Activated naive CD4-positive, alpha-beta T cell treated with anti-CD3 and anti-CD28 coated beads, Interleukin-2, amount 50 U/mL, for 24 hours (primary cell): Measurements from ENCODE around the gene FARS2.
"Not testable (repeated sequence)": the region's sequence is repeated elsewhere in the genome, so short reads cannot be mapped to it uniquely, and the experiment has no call there.

Experiments used
- H3K27ac Mint-ChIP-seq: one replicate; pipeline ENCODE4 v1.8.0; 2021; ENCODE audit warnings: mild to moderate bottlenecking, mixed read lengths
- H3K27me3 Mint-ChIP-seq: one replicate; pipeline ENCODE4 v1.8.0; 2021; ENCODE audit warnings: mixed read lengths
- H3K36me3 Mint-ChIP-seq: one replicate; pipeline ENCODE4 v1.8.0; 2021; ENCODE audit warnings: mixed read lengths
- H3K4me1 Mint-ChIP-seq: one replicate; pipeline ENCODE4 v1.8.0; 2021; ENCODE audit warnings: mixed read lengths
- H3K4me3 Mint-ChIP-seq: one replicate; pipeline ENCODE4 v1.8.0; 2021; ENCODE audit warnings: mild to moderate bottlenecking, mixed read lengths
- H3K9me3 Mint-ChIP-seq: one replicate; pipeline ENCODE4 v1.8.0; 2021; ENCODE audit warnings: mixed read lengths

FARS2 gene

DNA sequence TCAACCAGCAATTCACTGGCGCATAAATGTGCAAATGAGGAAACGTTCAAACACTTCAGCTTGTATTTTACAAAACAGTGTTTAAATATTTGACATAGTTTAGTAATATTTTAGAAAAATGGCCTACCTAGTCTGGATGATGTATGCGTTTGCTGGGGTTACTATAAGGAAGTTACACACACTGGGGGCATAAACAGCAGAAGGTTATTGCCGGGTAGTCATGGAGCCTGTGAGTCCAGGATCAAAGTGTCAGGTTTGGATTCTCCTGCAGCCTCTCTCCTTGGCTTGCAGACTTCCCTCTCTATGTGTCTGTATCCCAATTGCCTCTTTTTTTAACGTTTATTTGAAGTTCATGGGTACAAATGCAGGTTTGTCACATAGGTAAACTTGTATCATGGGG, 528.1 kb downstream of the FARS2 start:
- not testable (repeated sequence) for H3K4me3 Mint-ChIP-seq, H3K36me3 Mint-ChIP-seq, H3K9me3 Mint-ChIP-seq, H3K27me3 Mint-ChIP-seq, H3K27ac Mint-ChIP-seq
- H3K4me1 Mint-ChIP-seq: peaks cover 30% of the 10 kb centered on the region

DNA sequence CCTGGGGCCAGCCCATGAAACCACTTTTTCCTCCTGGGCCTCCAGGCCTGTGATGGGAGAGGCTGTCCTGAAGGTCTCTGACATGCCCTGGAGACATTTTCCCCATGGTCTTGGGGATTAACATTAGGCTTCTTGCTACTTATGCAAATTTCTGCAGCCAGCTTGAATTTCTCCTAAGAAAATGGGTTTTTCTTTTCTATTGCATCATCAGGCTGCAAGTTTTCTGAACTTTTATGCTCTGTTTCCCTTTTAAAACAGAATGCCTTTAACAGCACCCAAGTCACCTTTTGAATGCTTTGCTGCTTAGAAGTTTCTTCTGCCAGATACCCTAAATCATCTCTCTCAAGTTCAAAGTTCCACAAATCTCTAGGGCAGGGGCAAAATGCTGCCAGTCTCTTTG, 535.2 kb downstream of the FARS2 start:
- H3K9me3 Mint-ChIP-seq, H3K27me3 Mint-ChIP-seq, H3K4me1 Mint-ChIP-seq, H3K27ac Mint-ChIP-seq, H3K4me3 Mint-ChIP-seq: not testable (repeated sequence)
- peaks cover 11% of the 10 kb centered on the region for H3K36me3 Mint-ChIP-seq

DNA sequence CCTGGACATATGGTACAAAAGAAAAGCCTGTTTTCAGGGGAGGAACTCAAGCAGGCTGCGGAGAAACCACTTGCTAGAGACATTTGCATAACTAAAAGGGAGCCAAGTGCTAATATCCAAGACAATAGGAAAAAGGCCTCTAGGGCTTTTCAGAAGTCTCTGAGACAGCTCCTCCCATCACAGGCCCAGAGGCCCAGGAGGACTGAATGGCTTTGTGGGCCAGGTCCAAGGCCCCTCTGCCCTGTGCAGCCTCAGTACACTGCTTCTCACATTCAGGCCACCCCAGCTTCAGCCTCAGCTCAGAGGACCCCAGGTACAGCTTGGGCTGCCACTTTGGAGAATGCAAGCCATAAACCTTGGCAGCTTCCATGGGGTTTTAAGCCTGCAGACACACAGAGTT, 545.1 kb downstream of the FARS2 start:
- peaks cover 11% of the 10 kb centered on the region for H3K4me1 Mint-ChIP-seq
- H3K27me3 Mint-ChIP-seq, H3K9me3 Mint-ChIP-seq, H3K36me3 Mint-ChIP-seq, H3K27ac Mint-ChIP-seq, H3K4me3 Mint-ChIP-seq: not testable (repeated sequence)

DNA sequence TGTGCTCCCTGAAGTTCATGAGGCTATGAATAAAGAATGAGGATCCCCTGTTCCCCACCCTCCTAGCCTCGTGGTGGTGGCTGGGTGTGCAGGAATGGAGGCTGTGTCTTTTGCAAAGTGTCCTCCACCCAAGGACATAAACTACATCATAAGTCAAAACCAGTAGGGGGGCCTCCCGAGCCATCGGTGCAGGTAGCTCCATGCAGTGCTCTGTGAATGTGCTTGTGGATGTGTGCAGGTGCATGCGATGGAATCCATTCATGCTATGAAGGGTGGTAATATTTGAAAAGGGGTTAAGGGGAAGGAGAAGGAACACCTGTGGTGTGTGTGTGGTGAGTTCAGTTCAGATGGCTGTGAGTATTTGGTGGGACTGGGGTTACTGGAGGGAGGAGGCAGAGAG, 548.1 kb downstream of the FARS2 start:
- H3K9me3 Mint-ChIP-seq: no peaks in the 10 kb centered on the region
- no peaks in the 10 kb centered on the region for H3K27me3 Mint-ChIP-seq
- peaks cover 25% of the 10 kb centered on the region for H3K4me1 Mint-ChIP-seq
- peaks cover 4% of the 10 kb centered on the region for H3K36me3 Mint-ChIP-seq
- no peak overlapping the region for H3K4me3 Mint-ChIP-seq
- H3K27ac Mint-ChIP-seq: no peak overlapping the region

DNA sequence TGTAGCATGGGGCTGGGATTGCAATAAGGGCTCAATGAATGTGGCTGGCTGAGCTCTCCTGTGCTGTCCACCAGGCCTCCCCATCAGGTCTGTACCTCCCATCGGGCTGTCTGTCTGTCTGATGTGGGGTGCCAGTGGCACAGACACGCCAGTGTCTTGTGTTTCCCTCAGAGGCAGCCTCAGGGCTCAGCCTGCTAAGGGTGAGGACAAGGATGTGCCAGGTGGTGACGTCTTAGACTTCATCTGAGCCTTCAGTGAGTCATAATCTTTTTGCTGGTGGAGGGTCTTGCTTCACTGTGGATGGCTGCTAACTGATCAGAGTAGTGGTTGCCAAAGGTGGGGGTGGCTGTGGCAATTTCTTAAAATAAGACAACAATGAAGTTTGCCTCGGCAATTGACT, 550.7 kb downstream of the FARS2 start:
- Mint-ChIP-seq H3K27ac (no peak overlapping the region), H3K4me3 (no peak overlapping the region), H3K36me3 (peaks cover 3% of the 10 kb centered on the region), H3K4me1 (peaks cover 29% of the 10 kb centered on the region), H3K27me3 (no peaks in the 10 kb centered on the region), H3K9me3 (no peaks in the 10 kb centered on the region)

DNA sequence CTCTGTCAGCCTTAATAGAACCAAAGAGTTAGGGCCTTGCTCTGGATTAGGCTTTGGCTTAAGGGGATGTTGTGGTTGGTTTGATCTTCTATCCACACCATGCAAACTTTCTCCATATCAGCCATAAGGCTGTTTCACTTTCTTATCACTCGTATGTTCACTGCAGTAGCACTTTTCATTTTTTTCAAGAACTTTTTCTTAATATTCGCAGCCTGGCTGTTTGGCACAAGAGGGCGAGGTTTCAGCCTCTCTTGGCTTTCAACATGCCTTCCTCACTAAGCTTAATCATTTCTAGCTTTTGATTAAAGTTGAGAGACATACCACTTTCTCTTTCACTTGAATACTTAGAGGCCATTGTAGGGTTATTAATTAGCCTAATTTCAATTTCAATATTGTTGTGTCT, 552.3 kb downstream of the FARS2 start:
- Mint-ChIP-seq H3K27ac (peak overlapping the region; percentile 20), H3K27me3 (no peaks in the 10 kb centered on the region), H3K36me3 (peaks cover 3% of the 10 kb centered on the region), H3K4me3 (peak overlapping the region; percentile 8), H3K4me1 (peaks cover 29% of the 10 kb centered on the region), H3K9me3 (no peaks in the 10 kb centered on the region)

DNA sequence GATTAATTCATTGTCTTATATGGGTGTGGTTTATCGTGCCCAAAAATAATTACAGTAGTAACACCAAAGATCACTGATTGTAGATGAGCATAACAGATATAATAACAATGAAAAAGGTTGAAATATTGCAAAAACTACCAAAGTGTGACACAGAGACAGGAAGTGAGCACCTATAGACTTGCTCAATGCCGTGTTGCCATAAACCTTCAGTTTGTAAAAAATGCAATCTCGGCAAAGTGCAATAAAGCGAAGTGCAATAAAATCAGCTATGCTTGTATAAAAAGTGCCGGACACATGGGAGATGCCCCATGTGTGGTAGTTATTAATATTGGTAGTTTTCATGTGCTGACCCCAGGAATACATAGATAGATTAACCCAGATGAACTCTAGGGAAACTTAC, 552.8 kb downstream of the FARS2 start:
- Mint-ChIP-seq H3K4me1 (peaks cover 29% of the 10 kb centered on the region), H3K4me3 (peak overlapping the region; percentile 8), H3K27ac (no peak overlapping the region), H3K27me3 (no peaks in the 10 kb centered on the region), H3K36me3 (peaks cover 3% of the 10 kb centered on the region), H3K9me3 (no peaks in the 10 kb centered on the region)

DNA sequence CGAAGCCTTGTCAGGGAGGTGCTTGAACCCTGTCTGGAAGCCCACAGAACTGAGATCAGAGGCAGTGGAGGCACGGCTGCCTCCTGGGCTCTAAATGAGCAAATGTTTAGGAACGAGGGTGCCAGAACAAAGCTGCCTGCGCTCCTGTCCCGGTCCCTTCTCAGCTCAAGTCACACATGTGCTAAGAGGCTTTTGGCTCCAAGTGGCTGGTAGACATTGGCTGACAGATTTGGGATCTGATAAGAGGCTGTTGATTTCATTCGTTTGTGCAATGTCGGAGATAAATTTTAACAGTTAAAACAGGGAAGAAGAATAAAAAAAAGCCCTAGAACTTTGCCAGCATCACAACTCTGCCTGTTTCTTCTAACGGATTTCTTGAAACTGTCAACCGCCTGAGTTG, 553.6 kb downstream of the FARS2 start:
- peaks cover 3% of the 10 kb centered on the region for H3K36me3 Mint-ChIP-seq
- H3K9me3 Mint-ChIP-seq: no peaks in the 10 kb centered on the region
- H3K4me3 Mint-ChIP-seq: no peak overlapping the region
- no peaks in the 10 kb centered on the region for H3K27me3 Mint-ChIP-seq
- H3K27ac Mint-ChIP-seq: no peak overlapping the region
- peaks cover 23% of the 10 kb centered on the region for H3K4me1 Mint-ChIP-seq

DNA sequence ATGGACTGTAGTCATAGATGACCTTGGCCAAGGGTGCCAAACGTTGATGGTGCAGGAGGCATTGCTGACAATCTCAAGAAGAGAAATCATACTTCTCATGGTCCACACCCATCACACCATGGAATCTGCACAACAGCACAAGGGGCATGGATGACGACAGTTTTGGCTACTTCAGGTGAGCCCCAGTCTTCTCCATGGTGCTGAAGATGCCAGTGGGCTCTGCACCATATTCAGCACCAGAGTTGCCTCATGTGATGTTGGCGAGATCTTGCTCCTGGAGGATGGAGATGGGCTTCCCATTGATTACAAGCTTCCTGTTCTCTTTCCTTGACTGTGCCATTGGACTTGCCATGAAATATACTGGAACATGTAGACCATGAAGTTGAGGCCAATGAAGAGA, 556.6 kb downstream of the FARS2 start:
- peaks cover 5% of the 10 kb centered on the region for H3K9me3 Mint-ChIP-seq

DNA sequence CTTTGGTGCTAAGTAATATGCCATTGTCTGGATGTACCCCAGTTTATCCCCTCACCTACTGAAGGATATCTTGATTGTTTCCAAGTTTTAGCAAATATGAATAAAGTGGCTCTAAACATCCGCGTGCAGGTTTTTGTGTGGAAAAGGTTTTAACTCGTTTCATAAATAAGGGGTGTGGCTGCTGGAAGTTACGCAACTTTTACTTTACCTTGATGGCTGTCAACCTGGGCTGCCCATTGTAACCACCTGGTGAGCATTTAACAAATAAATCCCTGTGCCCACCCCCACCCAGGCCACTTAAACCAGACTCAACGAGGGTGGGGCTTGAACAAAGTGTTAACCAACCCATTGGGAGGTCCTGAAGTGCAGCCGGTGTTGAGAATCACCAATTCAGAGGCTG, 557.6 kb downstream of the FARS2 start:
- Mint-ChIP-seq H3K27ac (no peak overlapping the region), H3K27me3 (no peaks in the 10 kb centered on the region), H3K4me1 (peaks cover 14% of the 10 kb centered on the region), H3K36me3 (peaks cover 6% of the 10 kb centered on the region), H3K9me3 (peaks cover 5% of the 10 kb centered on the region), H3K4me3 (no peak overlapping the region)

More for the DNA sequence above, 556.6 kb downstream of the FARS2 start:
- Mint-ChIP-seq H3K27me3 (no peaks in the 10 kb centered on the region), H3K27ac (no peak overlapping the region), H3K36me3 (peaks cover 8% of the 10 kb centered on the region), H3K4me1 (peaks cover 21% of the 10 kb centered on the region), H3K4me3 (no peak overlapping the region)
